Kidney (tissue), 14 donors: Measurements from ENCODE around the gene PACS2. TPM values are rescaled to one million over a fixed set of nuclear protein-coding genes. Genes with fewer than 3 reads are reported as not detected.
A peak's percentile ranks its signal among the peaks of the same experiment; 100 is the strongest.

Experiments
- DNase-seq, 5 donors: peaks; one replicate each; pipeline ENCODE4 v3.0.0-alpha.2; 2013 to 2020
- FAIRE-seq: peaks from 2 replicates; lab custom pipeline; 2012; peaks lifted over from hg19 to GRCh38; lab: Jason Lieb, UNC
- H3K27ac ChIP-seq, 2 donors: one replicate each; pipeline ENCODE4 v1.7.0; 2013; ENCODE audit warnings: low read depth in 2 of 2, low read length in 2 of 2, inconsistent platforms in 1 of 2
- H3K27me3 ChIP-seq: one replicate; pipeline ENCODE4 v1.7.1; 2013; ENCODE audit warnings: low read length, inconsistent platforms; ENCODE audit not compliant: control insufficient read depth, insufficient read depth
- H3K36me3 ChIP-seq, 3 donors: one replicate each; pipeline versions ENCODE4 v1.7.0 to v1.7.1; 2013; ENCODE audit warnings: low read length in 3 of 3, control low read depth in 1 of 3, inconsistent platforms in 1 of 3; ENCODE audit not compliant: insufficient read depth in 3 of 3, control insufficient read depth in 2 of 3
- H3K4me1 ChIP-seq, 3 donors: one replicate each; pipeline versions ENCODE4 v1.7.0 to v1.7.1; 2013; ENCODE audit warnings: low read length in 3 of 3, inconsistent platforms in 1 of 3, low read depth in 1 of 3; ENCODE audit not compliant: control insufficient read depth in 2 of 3, insufficient read depth in 2 of 3
- H3K4me3 ChIP-seq, 3 donors: one replicate each; pipeline versions ENCODE4 v1.7.0 to v1.8.1; 2013; ENCODE audit warnings: low read length in 3 of 3, control low read depth in 1 of 3, inconsistent platforms in 1 of 3
- H3K9ac ChIP-seq, 3 donors: one replicate each; pipeline versions ENCODE4 v1.7.0 to v1.7.1; 2013; ENCODE audit warnings: low read length in 3 of 3, control low read depth in 1 of 3, inconsistent platforms in 1 of 3
- H3K9me3 ChIP-seq, 3 donors: one replicate each; pipeline versions ENCODE4 v1.7.0 to v1.7.1; 2013; ENCODE audit warnings: low read length in 3 of 3, control low read depth in 1 of 3, inconsistent platforms in 1 of 3; ENCODE audit not compliant: control insufficient read depth in 2 of 3, insufficient read depth in 1 of 3
- intact Hi-C: fragments of 100-400 bp; cut with DNase I; formaldehyde crosslinking; loops from one replicate; pipeline ENCODE4 v1.11.1; 2022
- polyA plus RNA-seq: library from polyadenylated mRNA; stranded (reverse); fragments of 350-450 nt; fragmentation: Illumina TruSeq; extraction: RNeasy Lipid Tissue Mini Kit (QIAGEN cat#74804); gene quantifications from one replicate; pipeline ENCODE4 v1.2.3, GENCODE V29; 2014; ENCODE audit warnings: low read depth, low replicate concordance; ENCODE audit not compliant: insufficient read depth
- total RNA-seq: library from RNA; stranded (reverse); fragmentation: NEBNext Ultra II Directional; extraction: Animal tissue kit (Norgen Biotek cat#: 25700); gene quantifications from one replicate; pipeline ENCODE4 v1.2.1, GENCODE V29; 2021
- TF ChIP-seq, protein P1 (sequence below): IDR thresholded peaks from 3 replicates; pipeline ENCODE4 v1.5.1; 2012; ENCODE audit warnings: mild to moderate bottlenecking, moderate library complexity, borderline replicate concordance; ENCODE audit not compliant: insufficient read depth; ENCODE audit errors: extremely low read depth
- donor health status: control.
- donor health status: control.
- donor health status: control.
- donor health status: control.
- donor health status: control.
- donor health status: DM: yes; HTN: yes; CAD: no.
- donor health status: Normal renal cell carcinoma (clear cell type).

PACS2 gene
- total and polyA plus RNA-seq, 2 donors from 2014 or later = 35.7 to 83.9 TPM

DNA sequence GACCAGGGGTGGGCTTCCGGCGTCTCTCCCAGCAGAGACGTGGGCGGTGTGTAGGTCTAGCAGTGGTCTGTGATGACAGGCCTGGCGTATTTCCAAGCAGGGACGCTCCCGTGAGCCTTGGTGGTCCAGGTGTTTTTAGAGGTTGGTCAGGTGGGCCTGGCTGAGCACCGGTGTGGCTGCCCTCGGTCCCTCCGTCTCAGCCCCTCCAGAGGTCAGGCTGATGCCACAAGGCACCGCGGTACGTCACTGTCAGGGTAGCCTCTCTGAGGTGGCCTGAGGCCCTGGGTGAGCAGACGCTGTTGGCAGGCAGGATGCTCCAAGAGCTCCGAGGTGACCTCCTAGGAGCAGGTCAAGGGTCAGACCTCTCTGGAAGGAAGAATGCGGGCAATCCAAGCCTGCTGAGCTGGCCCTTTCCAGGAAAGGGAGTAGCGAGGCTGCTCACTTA is 118.6 kb downstream of the PACS2 start:
- H3K9me3 ChIP-seq = no peaks in the 10 kb centered on the region
- no peaks in the 10 kb centered on the region for H3K36me3 ChIP-seq
- intact Hi-C loops = no loop called here
- no peaks in the 10 kb centered on the region for H3K27me3 ChIP-seq
- H3K27ac ChIP-seq = no peak overlapping the region
- no peak for FAIRE-seq
- peak in 2 of 5 donors; percentile 37 to 72 for DNase-seq
- H3K4me1 ChIP-seq = peaks cover 0 to 2% (median 0%) of the 10 kb centered on the region in 3 donors
- H3K9ac ChIP-seq = no peak overlapping the region
- H3K4me3 ChIP-seq = no peak overlapping the region
- TF ChIP-seq, protein P1, sequence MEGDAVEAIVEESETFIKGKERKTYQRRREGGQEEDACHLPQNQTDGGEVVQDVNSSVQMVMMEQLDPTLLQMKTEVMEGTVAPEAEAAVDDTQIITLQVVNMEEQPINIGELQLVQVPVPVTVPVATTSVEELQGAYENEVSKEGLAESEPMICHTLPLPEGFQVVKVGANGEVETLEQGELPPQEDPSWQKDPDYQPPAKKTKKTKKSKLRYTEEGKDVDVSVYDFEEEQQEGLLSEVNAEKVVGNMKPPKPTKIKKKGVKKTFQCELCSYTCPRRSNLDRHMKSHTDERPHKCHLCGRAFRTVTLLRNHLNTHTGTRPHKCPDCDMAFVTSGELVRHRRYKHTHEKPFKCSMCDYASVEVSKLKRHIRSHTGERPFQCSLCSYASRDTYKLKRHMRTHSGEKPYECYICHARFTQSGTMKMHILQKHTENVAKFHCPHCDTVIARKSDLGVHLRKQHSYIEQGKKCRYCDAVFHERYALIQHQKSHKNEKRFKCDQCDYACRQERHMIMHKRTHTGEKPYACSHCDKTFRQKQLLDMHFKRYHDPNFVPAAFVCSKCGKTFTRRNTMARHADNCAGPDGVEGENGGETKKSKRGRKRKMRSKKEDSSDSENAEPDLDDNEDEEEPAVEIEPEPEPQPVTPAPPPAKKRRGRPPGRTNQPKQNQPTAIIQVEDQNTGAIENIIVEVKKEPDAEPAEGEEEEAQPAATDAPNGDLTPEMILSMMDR = no peak

DNA sequence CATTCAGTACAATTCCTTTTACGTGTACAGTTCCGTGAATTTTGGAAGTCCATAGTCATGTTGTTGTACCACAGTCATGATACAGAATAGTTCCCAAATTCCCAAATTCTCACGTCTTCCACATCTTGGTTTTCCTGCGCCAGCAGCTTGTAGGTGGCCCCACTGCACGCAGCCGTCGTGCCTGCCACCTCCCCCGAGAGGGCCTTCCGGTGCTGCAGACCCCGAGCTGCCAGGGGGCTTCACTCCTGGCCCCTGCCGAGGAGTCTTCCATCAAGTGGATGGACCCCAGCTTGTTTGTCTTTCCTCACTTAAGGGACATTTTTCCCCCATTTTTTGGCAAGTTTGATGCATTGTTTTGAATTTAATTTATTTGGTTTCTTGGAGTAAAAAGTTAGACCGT is 121.9 kb downstream of the PACS2 start:
- intact Hi-C loops = no loop called here
- TF ChIP-seq, protein P1 = no peak
- no peaks in the 10 kb centered on the region for H3K9me3 ChIP-seq
- peaks cover 0 to 2% (median 0%) of the 10 kb centered on the region in 3 donors for H3K36me3 ChIP-seq
- no peaks in the 10 kb centered on the region for H3K4me1 ChIP-seq
- DNase-seq = no peak
- no peak overlapping the region for H3K27ac ChIP-seq
- no peak overlapping the region for H3K4me3 ChIP-seq
- no peaks in the 10 kb centered on the region for H3K27me3 ChIP-seq
- no peak overlapping the region for H3K9ac ChIP-seq
- FAIRE-seq = no peak

DNA sequence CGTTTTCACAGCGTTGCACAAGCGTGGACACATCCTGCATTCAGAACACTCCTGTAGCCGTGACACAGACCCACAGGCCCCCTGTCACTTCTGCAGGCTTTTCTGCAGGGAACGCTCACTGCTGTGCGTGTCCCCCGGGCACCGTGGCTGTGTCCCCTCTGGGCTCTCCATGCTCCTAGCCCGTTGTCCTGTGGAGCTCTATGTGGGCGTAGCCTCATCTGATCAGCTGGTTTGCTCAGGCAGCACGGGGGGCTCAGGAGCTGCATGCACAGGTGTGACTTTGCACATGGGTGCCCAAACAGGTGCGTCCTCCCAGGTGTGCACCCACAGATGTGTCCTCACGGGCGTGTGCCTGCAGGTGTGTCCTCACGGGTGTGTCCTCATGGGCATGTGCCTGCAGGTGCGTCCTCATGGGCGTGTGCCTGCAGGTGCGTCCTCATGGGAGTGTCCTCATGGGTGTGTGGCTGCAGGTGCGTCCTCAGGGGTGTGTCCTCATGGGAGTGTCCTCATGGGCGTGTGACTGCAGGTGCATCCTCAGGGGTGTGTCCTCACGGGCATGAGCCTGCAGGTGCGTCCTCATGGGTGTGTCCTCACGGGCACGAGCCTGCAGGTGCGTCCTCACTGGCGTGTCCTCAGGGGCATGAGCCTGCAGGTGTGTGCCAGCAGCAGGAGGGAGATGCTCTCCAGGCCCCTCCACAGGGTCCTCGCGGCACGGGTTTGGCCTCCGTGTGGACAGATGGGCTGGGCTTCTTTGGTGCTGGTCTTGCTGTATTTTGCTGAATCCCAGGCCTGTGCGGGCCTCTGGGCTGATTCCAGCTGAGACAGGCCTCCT is 122.6 kb downstream of the PACS2 start:
- DNase-seq (no peak), FAIRE-seq (no peak)
- no peak overlapping the region for H3K4me3 ChIP-seq
- intact Hi-C loops = no loop called here
- H3K9me3 ChIP-seq = no peaks in the 10 kb centered on the region
- TF ChIP-seq, protein P1 = no peak
- H3K4me1 ChIP-seq = no peaks in the 10 kb centered on the region
- no peak overlapping the region for H3K9ac ChIP-seq
- peaks cover 0 to 2% (median 0%) of the 10 kb centered on the region in 3 donors for H3K36me3 ChIP-seq
- H3K27ac ChIP-seq = no peak overlapping the region
- no peaks in the 10 kb centered on the region for H3K27me3 ChIP-seq
